Neural progenitor cell (in vitro differentiated cells): ENCODE results near the gene RIOK3.

Experiments
- EZH2 ChIP-seq: fragments of 200-600 bp; sonication (generic); IDR thresholded peaks from 2 replicates; pipeline ENCODE4 v1.6.1; 2017; ENCODE audit warnings: antibody characterized with exemption, mild to moderate bottlenecking, moderate library complexity
- EZH2phosphoT487 ChIP-seq: fragments of 200-600 bp; sonication (generic); IDR thresholded peaks from 2 replicates; pipeline ENCODE4 v1.6.1; 2017; ENCODE audit warnings: antibody characterized with exemption
- TF ChIP-seq, protein P1 (sequence below): fragments of 200-600 bp; sonication (generic); IDR thresholded peaks from 2 replicates; pipeline ENCODE4 v1.5.1; 2017; ENCODE audit warnings: antibody characterized with exemption, mild to moderate bottlenecking

DNA sequence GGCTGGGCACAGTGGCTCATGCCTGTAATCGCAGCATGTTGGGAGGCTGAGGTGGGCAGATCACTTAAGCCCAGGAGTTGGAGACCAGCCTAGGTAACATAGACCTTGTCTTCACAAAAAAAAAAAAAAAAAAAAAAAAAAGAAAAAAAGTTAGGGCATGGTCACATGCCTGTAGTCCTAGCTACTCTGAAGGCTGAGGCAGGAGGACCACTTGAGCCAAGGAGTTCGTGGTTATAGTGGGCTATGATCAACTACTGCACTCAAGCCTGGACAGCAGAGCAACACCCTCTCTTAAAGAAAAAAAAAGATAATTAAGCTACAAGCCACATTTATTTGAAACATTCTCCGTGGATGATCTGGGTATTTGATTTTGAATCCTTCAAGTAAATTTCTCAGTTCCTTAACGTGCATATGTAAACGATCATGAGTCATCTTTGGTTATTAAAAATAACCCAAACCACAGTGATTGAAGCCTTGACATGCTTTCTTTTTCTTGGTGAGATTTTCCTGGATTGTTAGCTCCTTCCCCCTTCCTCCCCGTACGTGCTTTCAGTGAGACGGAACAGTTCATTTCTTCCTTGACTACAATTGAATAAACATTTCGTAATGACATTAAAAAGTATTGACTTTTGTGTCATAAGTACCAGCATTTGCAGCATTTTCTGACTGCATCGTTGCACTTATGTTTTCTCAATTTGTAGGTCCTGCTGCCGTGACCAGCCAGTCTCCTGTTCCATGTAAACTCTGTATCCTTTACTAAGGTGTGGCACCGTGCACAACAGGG is 70.5 kb downstream of the RIOK3 start:
- TF ChIP-seq, protein P1, sequence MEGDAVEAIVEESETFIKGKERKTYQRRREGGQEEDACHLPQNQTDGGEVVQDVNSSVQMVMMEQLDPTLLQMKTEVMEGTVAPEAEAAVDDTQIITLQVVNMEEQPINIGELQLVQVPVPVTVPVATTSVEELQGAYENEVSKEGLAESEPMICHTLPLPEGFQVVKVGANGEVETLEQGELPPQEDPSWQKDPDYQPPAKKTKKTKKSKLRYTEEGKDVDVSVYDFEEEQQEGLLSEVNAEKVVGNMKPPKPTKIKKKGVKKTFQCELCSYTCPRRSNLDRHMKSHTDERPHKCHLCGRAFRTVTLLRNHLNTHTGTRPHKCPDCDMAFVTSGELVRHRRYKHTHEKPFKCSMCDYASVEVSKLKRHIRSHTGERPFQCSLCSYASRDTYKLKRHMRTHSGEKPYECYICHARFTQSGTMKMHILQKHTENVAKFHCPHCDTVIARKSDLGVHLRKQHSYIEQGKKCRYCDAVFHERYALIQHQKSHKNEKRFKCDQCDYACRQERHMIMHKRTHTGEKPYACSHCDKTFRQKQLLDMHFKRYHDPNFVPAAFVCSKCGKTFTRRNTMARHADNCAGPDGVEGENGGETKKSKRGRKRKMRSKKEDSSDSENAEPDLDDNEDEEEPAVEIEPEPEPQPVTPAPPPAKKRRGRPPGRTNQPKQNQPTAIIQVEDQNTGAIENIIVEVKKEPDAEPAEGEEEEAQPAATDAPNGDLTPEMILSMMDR = no peak
- TF ChIP-seq EZH2 (no peak), EZH2phosphoT487 (no peak)
